SK-MEL-5 (cell line): Measurements from ENCODE around the gene DHRS4. TPM values are rescaled to one million over a fixed set of nuclear protein-coding genes. Genes with fewer than 3 reads are reported as not detected.
"Not testable (repeated sequence)": the region's sequence is repeated elsewhere in the genome, so short reads cannot be mapped to it uniquely, and the experiment has no call there.

ENCODE experiments used
- DNase-seq: peaks from one replicate; pipeline ENCODE4 v3.0.0-alpha.2; 2016; ENCODE audit warnings: low read depth, low spot score
- in situ Hi-C: cut with HindIII; loops from 2 replicates; pipeline ENCODE4 v1.10.0; 2016; ENCODE audit warnings: low sequenced_read_pairs, high pct_unique_total_duplicates, low pct_unique_long_range_greater_than_20kb
- total RNA-seq: library from RNA; depleted of rRNA; stranded (reverse); fragments of >200 nt; shearing (Covaris generic); gene quantifications from 2 replicates; pipeline ENCODE4 v1.2.3, GENCODE V29; 2014; rRNA removed

Gene DHRS4
- total RNA-seq, 1 experiment from 2014 or later: 53.6 TPM

GRCh38 chr14:24001679-24002078 is 48.1 kb downstream of the DHRS4 start:
- in situ Hi-C loops, DNase-seq: not testable (repeated sequence)

GRCh38 chr14:24006471-24006816 is 52.9 kb downstream of the DHRS4 start:
- DNase-seq, in situ Hi-C loops: not testable (repeated sequence)

- DNase-seq, in situ Hi-C loops: not testable (repeated sequence)
Measured at GRCh38 chr14:24006817-24007652, 53.5 kb downstream of the DHRS4 start.

GRCh38 chr14:24011051-24011450 is 57.5 kb downstream of the DHRS4 start:
- in situ Hi-C loops: no loop called here
- no peak for DNase-seq

GRCh38 chr14:24012726-24013273 is 59.2 kb downstream of the DHRS4 start:
- in situ Hi-C loops: not testable (repeated sequence)

GRCh38 chr14:24013654-24014514 is 60.3 kb downstream of the DHRS4 start:
- in situ Hi-C loops: no loop called here
- peak; percentile 83 for DNase-seq

More at GRCh38 chr14:24012726-24013273, 59.2 kb downstream of the DHRS4 start:
- not testable (repeated sequence) for DNase-seq

GRCh38 chr14:24015745-24016144 is 62.2 kb downstream of the DHRS4 start:
- in situ Hi-C loops, DNase-seq: not testable (repeated sequence)

Other genes with a start within 250 kb of the DHRS4 start
- gene DHRS4L2, start 35.2 kb downstream of the DHRS4 start, total RNA-seq: 28.9 and 30.6 TPM in 2 replicates
- 0.29 and 0.66 TPM in 2 replicates for gene CARMIL3, start 98.2 kb downstream of the DHRS4 start, total RNA-seq
- gene CPNE6, start 117.8 kb downstream of the DHRS4 start, total RNA-seq: not detected in 2 replicates
- 23.2 and 28.6 TPM in 2 replicates for gene PCK2, start 140.5 kb downstream of the DHRS4 start, total RNA-seq
- gene DCAF11, start 161.0 kb downstream of the DHRS4 start, total RNA-seq: 43.7 and 49.5 TPM in 2 replicates
- 2.5 and 2.6 TPM in 2 replicates for gene NRL, start 161.2 kb downstream of the DHRS4 start, total RNA-seq
- not detected in 2 replicates for gene FITM1, start 176.9 kb downstream of the DHRS4 start, total RNA-seq
- 92.6 and 105 TPM in 2 replicates for gene PSME1, start 182.4 kb downstream of the DHRS4 start, total RNA-seq
- gene EMC9, start 187.8 kb downstream of the DHRS4 start, total RNA-seq: 12.3 and 13.9 TPM in 2 replicates
- gene PSME2, start 192.8 kb downstream of the DHRS4 start, total RNA-seq: 174 and 203 TPM in 2 replicates
- gene RNF31, start 193.7 kb downstream of the DHRS4 start, total RNA-seq: 36.3 and 47.2 TPM in 2 replicates
- gene IRF9, start 207.5 kb downstream of the DHRS4 start, total RNA-seq: 24.2 and 34.1 TPM in 2 replicates
- 0.69 and 1.1 TPM in 2 replicates for gene REC8, start 218.3 kb downstream of the DHRS4 start, total RNA-seq
- 52.1 and 67.3 TPM in 2 replicates for gene IPO4, start 235.0 kb downstream of the DHRS4 start, total RNA-seq
- gene TM9SF1, start 241.7 kb downstream of the DHRS4 start, total RNA-seq: 56.9 and 57.5 TPM in 2 replicates